NCI-H1092 treated with DMSO at 0.1 percent for 48 hours (cell line): Measurements from ENCODE around the gene ZMIZ1.

Source experiments
- DNase-seq: peaks from one replicate; lab custom pipeline; 2025; lab: John Stamatoyannopoulos, UW

Gene ZMIZ1

GRCh38 chr10:79068562-79069324, at the start of gene ZMIZ1:
TSS of gene ZMIZ1 (plus strand) at chr10:79068966. CDS start at chr10:79201633, 132,667 bp downstream.
- DNase-seq, result peak; percentile 84

GRCh38 chr10:79019441-79020014, 49.2 kb upstream of the ZMIZ1 start:
- DNase-seq, result no peak

- DNase-seq, result no peak
These were observed 48.7 kb upstream of the ZMIZ1 start for GRCh38 chr10:79020015-79020491.

DNA sequence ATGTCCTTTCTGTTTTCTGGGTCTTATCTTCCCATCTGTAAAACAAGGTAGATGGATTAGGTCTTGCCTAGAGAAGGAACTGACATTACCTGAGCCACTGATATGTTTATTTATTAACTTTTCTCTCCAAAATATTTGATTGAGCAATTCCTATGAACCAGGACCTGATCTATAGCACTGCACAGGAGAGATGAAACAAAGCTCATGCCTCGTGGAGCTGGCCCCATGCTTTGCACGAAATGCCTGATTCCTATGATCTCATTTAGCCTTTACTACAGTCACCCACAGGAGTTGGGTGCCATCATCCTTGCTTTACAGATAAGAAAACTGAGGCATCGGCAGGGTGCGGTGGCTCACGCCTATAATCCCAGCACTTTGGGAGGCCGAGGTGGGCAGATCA, 48.2 kb upstream of the ZMIZ1 start:
- DNase-seq, result no peak

- no peak for DNase-seq
These were observed 47.3 kb upstream of the ZMIZ1 start for GRCh38 chr10:79021331-79021907.

- DNase-seq, result no peak
These were observed 46.7 kb upstream of the ZMIZ1 start for GRCh38 chr10:79021948-79022499.

DNA sequence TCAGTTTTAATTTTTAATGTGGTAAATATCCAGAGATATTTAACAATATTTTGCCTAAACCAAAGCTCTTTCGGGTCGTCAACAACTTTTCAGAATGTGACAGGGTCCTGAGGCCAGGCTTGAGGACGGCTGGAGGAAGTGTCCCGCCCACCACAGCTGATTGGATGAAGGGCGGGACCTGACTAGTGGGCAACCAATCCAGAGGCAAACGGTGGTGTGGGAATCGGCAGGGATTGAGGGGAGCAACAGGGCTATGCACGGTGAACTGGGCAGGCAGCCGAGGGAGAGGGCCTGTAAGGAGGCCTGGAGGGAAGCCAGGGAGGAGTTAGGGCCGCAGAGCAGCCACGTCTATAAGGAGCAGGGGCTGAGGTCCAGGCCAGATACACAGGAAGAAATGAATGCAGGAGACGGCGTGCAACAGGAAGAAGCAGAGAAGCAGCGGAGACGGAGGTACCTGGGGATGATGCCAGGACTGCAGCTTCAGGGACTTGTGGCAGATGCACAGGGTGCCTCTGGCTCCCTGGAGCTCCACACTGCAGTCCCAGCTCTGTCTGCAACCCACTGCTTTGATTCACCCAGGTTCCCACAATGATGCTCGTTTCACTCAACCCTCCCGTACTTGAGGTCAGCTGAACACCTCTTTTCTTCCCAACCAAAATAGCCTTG, 46.1 kb upstream of the ZMIZ1 start:
- DNase-seq, result no peak

DNA sequence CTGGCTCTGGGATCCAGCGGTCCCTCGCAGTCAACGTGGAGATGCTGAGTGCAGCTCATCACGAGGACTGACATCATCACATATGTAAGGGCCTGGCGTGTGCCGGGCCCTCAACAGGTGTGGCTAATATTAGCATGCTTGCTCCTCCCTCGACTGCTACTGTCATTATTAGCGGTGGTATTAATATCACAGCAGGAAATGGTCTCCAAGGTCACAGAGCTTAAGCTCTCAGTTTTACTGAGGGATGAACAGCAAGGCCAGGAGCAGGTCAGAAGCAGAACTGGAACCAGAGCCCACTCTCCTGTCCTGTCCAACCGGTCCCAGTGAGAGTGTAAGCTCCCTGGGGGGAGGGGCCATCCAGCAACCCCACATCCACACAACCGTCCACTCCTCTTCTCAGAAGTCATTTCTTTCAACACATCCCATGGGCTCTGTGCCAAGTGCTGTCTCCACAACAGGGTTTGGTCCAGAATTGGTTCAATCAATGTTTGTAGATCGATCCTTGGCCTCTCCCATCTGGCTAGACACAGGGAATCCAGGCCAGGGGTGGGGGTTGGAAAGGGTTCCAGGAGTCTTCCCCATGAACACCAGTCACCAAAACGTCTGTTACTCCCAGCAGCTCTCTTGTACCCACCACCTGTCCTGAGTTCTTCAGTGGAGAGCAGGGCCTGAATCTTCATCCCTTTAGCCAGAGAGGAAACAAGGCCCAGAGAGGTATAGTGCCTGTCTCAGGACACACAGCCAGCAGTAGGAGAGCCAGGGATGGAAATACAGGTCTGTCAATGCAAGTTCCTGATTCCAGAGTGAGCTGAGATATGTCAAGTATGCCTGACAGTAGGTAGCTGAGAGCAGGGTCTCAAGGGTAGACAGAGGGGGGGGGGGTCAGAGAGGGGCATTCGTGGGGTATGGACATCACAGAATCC, 45.3 kb upstream of the ZMIZ1 start:
- DNase-seq, result no peak

- DNase-seq, result no peak
These were observed 44.5 kb upstream of the ZMIZ1 start for GRCh38 chr10:79024296-79024695.

GRCh38 chr10:79024720-79025198, 44.0 kb upstream of the ZMIZ1 start:
- DNase-seq, result no peak

- DNase-seq, result peak; percentile 46
These were observed 43.5 kb upstream of the ZMIZ1 start for GRCh38 chr10:79025199-79025832.

DNA sequence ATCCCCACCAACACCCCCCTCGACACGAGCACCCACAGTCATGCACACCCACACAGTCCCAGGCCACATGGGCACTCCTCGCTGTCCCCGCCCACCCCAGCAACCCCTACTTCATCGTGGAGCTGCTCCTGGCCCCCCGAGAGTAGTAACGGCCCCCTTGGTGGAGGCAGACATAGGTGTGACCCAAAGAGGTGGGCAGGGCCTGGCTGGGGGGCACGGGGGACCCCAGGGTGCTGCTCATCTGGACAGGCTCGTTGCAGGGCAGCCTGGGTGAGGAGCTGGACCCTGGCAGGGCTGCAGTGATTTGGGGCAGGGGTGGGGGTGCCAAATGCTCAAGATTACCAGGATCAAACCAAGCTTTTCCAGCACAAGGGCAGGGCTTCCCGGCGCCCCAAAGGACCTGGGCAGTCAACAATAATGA, 42.4 kb upstream of the ZMIZ1 start:
- no peak for DNase-seq

DNA sequence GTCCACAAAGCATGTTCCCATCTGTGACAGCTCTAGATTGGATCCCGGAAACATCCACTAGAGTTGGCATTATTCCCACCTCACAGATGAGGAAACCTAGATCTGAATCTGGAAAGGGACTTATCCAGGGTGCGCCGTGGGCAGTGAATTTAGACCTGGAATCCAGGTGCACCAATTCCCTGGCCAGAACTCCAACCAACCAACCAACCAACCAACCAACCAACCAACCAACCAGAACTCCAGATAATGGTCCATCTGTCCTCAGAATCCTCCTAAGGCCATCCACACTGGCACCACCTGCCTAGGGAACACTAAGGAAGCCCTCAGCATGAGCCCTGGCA, 42.0 kb upstream of the ZMIZ1 start:
- no peak for DNase-seq

DNA sequence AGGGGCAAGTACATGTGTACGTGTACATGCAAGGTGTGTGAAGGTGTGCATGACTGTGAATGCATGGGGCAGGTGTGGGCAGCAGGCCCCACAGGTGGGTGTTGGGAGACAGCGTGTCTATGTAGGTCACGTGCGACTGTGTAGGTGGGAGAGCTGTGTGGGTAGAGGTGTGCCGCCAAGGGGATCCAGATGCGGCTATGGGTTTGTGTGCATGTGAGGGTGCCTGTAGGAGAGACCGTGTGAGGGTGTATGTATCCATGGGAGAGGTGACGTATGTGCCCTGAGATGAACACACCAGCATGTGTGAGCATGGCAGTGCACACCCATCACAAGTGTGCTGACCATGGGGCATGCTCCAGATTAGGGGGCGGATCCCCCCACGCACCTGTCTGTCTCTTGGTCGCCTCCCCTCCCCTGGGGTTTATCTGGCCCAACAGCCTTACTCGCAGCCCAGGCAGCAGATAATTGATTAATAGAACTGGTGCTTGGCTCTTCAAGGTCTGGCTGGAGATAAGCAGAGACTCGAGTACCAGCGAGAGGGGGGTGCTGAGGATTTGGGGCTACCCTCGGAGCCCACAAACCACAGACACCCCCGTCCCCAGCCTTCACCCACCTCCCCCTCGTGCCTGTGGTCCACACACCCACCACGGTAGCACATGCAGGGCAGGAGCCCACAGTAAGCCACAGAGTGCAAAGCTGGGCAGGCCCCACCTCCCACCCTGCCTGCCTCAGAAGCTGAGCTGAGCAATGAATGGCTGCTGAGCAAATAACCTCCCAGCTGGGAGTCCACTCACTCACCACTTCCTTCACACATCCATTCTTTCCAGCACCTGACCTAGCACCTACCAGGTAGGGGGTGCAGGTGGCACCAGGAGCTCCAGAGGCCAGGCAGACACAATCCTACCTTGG, 41.4 kb upstream of the ZMIZ1 start:
- no peak for DNase-seq

DNA sequence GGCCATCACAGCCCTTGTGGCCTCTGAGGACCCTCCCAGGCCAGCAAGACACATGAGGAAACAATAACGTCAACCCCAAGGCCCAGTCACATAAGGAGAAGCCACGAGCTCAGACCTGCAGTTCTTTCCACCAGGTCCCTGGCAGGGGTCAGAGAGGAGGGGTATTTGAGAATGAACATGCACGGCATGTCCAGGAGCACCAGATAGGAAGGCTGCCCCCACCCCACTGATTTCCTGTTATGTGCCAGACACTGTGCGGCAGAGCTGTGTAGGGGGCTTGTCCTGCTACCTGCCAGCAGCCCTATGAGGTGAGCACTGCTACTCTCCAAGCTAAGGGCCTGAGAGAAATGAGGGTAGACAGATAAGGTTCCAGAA, 40.7 kb upstream of the ZMIZ1 start:
- no peak for DNase-seq

- DNase-seq, result no peak
These were observed 40.2 kb upstream of the ZMIZ1 start for GRCh38 chr10:79028451-79029010.

- DNase-seq, result no peak
These were observed 39.0 kb upstream of the ZMIZ1 start for GRCh38 chr10:79029478-79030390.

DNA sequence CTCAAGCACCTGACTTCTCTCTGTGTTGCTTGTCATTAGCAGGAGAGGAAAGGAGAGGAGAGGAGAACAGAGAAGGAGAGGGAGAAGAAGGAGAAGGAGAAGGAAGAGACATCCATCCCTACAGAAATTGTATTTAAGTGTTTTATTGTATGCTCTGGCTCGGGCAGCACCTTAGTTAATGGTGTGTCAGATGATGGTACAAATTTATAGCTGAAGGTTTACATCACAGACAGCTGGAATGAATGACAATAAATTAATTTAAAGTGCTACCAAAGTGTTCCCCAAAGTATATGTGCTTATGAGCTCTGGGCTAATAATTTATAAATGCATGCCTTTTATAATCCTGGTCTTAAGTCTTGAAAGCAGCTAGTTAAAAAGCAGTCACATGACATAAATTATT, 38.1 kb upstream of the ZMIZ1 start:
- DNase-seq, result no peak
